Measurements from ENCODE around the gene PTPRN. TPM values are rescaled to one million over a fixed set of nuclear protein-coding genes. Genes with fewer than 3 reads are reported as not detected.

PTPRN gene
- total RNA-seq, 2 donors from 2014 or later = 0.44 to 1.1 TPM

- Histone ChIP-seq H3K9ac (ENCODE audit: extremely low read depth, low read length, poor library complexity, severe bottlenecking) (peak overlapping the region; percentile 94), H3K9me3 (ENCODE audit: control insufficient read depth, low read length) (no peaks in the 10 kb centered on the region), H3K36me3 (ENCODE audit: control insufficient read depth, insufficient read depth, low read length) (peaks cover 40% of the 10 kb centered on the region), H3K27ac (ENCODE audit: low read depth, low read length) (no peak overlapping the region), H3K27me3 (ENCODE audit: control insufficient read depth, insufficient read depth, low read length, poor library complexity, severe bottlenecking) (no peaks in the 10 kb centered on the region), H3K4me3 (ENCODE audit: low read length) (peak overlapping the region; percentile 86), H3K4me1 (ENCODE audit: control insufficient read depth, insufficient read depth, low read length) (peaks cover 22% of the 10 kb centered on the region)
- Mint-ChIP-seq H3K36me3 (ENCODE audit: low read depth) (peaks cover 25% of the 10 kb centered on the region), H3K27me3 (ENCODE audit: insufficient read depth) (no peaks in the 10 kb centered on the region), H3K4me3 (peak overlapping the region; percentile 74), H3K9me3 (no peaks in the 10 kb centered on the region), H3K27ac (peak overlapping the region; percentile 98), H3K4me1 (peaks cover 36% of the 10 kb centered on the region)
- WGBS, 2 experiments (ENCODE audit: insufficient coverage in 1 of 2, insufficient read length in 1 of 2) = 91 to 100% methylated on average over 3 to 4 of the region's 4 CpGs
- DNase-seq = no peak
- TF ChIP-seq CTCF (conservative IDR thresholded peaks at IDR 0.05) = no peak
These were observed 28.6 kb downstream of the PTPRN start for GRCh38 chr2:219280651-219281050.

GRCh38 chr2:219279916-219280516 is 29.2 kb downstream of the PTPRN start:
- H3K4me3 ChIP-seq (ENCODE audit: low read length) = peak overlapping the region; percentile 86
- Mint-ChIP-seq H3K27me3 (ENCODE audit: insufficient read depth) (no peaks in the 10 kb centered on the region), H3K36me3 (ENCODE audit: low read depth) (peaks cover 23% of the 10 kb centered on the region), H3K9me3 (no peaks in the 10 kb centered on the region), H3K27ac (peak overlapping the region; percentile 98), H3K4me1 (peaks cover 36% of the 10 kb centered on the region), H3K4me3 (peak overlapping the region; percentile 74)
- peaks cover 40% of the 10 kb centered on the region for H3K36me3 ChIP-seq (ENCODE audit: control insufficient read depth, insufficient read depth, low read length)
- TF ChIP-seq CTCF (conservative IDR thresholded peaks at IDR 0.05) = peak; percentile 16
- WGBS, 2 experiments (ENCODE audit: insufficient coverage in 1 of 2, insufficient read length in 1 of 2) = 52 to 56% methylated on average over 11 of the region's 12 CpGs
- H3K27me3 ChIP-seq (ENCODE audit: control insufficient read depth, insufficient read depth, low read length, poor library complexity, severe bottlenecking) = no peaks in the 10 kb centered on the region
- peak overlapping the region; percentile 94 for H3K9ac ChIP-seq (ENCODE audit: extremely low read depth, low read length, poor library complexity, severe bottlenecking)
- H3K27ac ChIP-seq (ENCODE audit: low read depth, low read length) = peak overlapping the region; percentile 95
- H3K4me1 ChIP-seq (ENCODE audit: control insufficient read depth, insufficient read depth, low read length) = peaks cover 24% of the 10 kb centered on the region
- no peaks in the 10 kb centered on the region for H3K9me3 ChIP-seq (ENCODE audit: control insufficient read depth, low read length)
- DNase-seq = peak; percentile 87

GRCh38 chr2:219279151-219279915 is 29.9 kb downstream of the PTPRN start, which contains the start of gene DNAJB2:
DNAJB2 (plus strand) TSS chr2:219279366; CDS start chr2:219279834, 468 bp downstream.
- no peaks in the 10 kb centered on the region for H3K9me3 ChIP-seq (ENCODE audit: control insufficient read depth, low read length)
- Mint-ChIP-seq H3K4me1 (peaks cover 42% of the 10 kb centered on the region), H3K27me3 (ENCODE audit: insufficient read depth) (no peaks in the 10 kb centered on the region), H3K9me3 (no peaks in the 10 kb centered on the region), H3K4me3 (peak within 1 kb of the TSS; percentile 74), H3K27ac (peak within 1 kb of the TSS; percentile 98), H3K36me3 (ENCODE audit: low read depth) (peaks cover 23% of the 10 kb centered on the region)
- whole genome bisulfite sequencing, 2 experiments (ENCODE audit: insufficient coverage in 1 of 2, insufficient read length in 1 of 2) = 1 to 3% methylated on average over 8 to 65 of the region's 65 CpGs
- peak; percentile 16 for TF ChIP-seq CTCF (conservative IDR thresholded peaks at IDR 0.05)
- H3K4me1 ChIP-seq (ENCODE audit: control insufficient read depth, insufficient read depth, low read length) = peaks cover 28% of the 10 kb centered on the region
- DNase-seq = peak; percentile 99
- peak within 1 kb of the TSS; percentile 95 for H3K27ac ChIP-seq (ENCODE audit: low read depth, low read length)
- H3K27me3 ChIP-seq (ENCODE audit: control insufficient read depth, insufficient read depth, low read length, poor library complexity, severe bottlenecking) = no peaks in the 10 kb centered on the region
- peak within 1 kb of the TSS; percentile 86 for H3K4me3 ChIP-seq (ENCODE audit: low read length)
- peak within 1 kb of the TSS; percentile 94 for H3K9ac ChIP-seq (ENCODE audit: extremely low read depth, low read length, poor library complexity, severe bottlenecking)
- H3K36me3 ChIP-seq (ENCODE audit: control insufficient read depth, insufficient read depth, low read length) = peaks cover 35% of the 10 kb centered on the region

All from endodermal cell (in vitro differentiated cells).